Stimulated activated naive CD8-positive, alpha-beta T cell treated with anti-CD3 and anti-CD28 coated beads, Interleukin-15, amount 100 ng/mL, for 72 hours (primary cell): ENCODE data around the gene KCNIP1.

Source experiments
- ATAC-seq: fragments of 150-1000 bp; cut with Tn5 transposase; 2 replicates; pipeline ENCODE4 v1.10.0; 2021; ENCODE audit warnings: mild to moderate bottlenecking, moderate library complexity
- DNase-seq, 2 donors: peaks; one replicate each; pipeline ENCODE4 v3.0.0; 2021 to 2022
- H3K27ac Mint-ChIP-seq, 2 donors: one replicate each; pipeline ENCODE4 v1.8.0; 2022; ENCODE audit warnings: mild to moderate bottlenecking in 2 of 2, mixed read lengths in 2 of 2, moderate library complexity in 2 of 2
- H3K27me3 Mint-ChIP-seq: one replicate; pipeline ENCODE4 v1.8.0; 2022; ENCODE audit warnings: mixed read lengths
- H3K4me1 Mint-ChIP-seq: one replicate; pipeline ENCODE4 v1.8.0; 2022; ENCODE audit warnings: mild to moderate bottlenecking, mixed read lengths
- H3K4me3 Mint-ChIP-seq, 2 donors: one replicate each; pipeline ENCODE4 v1.8.0; 2022; ENCODE audit warnings: mild to moderate bottlenecking in 2 of 2, mixed read lengths in 2 of 2, moderate library complexity in 1 of 2
- H3K9me3 Mint-ChIP-seq, 2 donors: one replicate each; pipeline ENCODE4 v1.8.0; 2022; ENCODE audit warnings: mixed read lengths in 2 of 2

The KCNIP1 gene

GRCh38 chr5:170636801-170637477 lies 133.1 kb downstream of the KCNIP1 start:
- DNase-seq: no peak
- H3K27me3 Mint-ChIP-seq: peaks cover 35% of the 10 kb centered on the region
- no peak for ATAC-seq

GRCh38 chr5:170638051-170638450 lies 134.2 kb downstream of the KCNIP1 start:
- Mint-ChIP-seq H3K27me3 (peaks cover 46% of the 10 kb centered on the region), H3K9me3 (no peaks in the 10 kb centered on the region), H3K4me3 (no peak overlapping the region), H3K27ac (no peak overlapping the region), H3K4me1 (peaks cover 21% of the 10 kb centered on the region)
- no peak for DNase-seq
- ATAC-seq: no peak

More at GRCh38 chr5:170636801-170637477, 133.1 kb downstream of the KCNIP1 start:
- Mint-ChIP-seq H3K4me1 (peaks cover 27% of the 10 kb centered on the region), H3K9me3 (no peaks in the 10 kb centered on the region), H3K27ac (no peak overlapping the region), H3K4me3 (no peak overlapping the region)

GRCh38 chr5:170638454-170639220 lies 134.8 kb downstream of the KCNIP1 start:
- DNase-seq (peak; percentile 65 to 71), ATAC-seq (peak; percentile 69)
- no peaks in the 10 kb centered on the region for H3K9me3 Mint-ChIP-seq
- H3K4me1 Mint-ChIP-seq: peaks cover 15% of the 10 kb centered on the region
- no peak overlapping the region for H3K4me3 Mint-ChIP-seq
- H3K27ac Mint-ChIP-seq: no peak overlapping the region
- H3K27me3 Mint-ChIP-seq: peaks cover 47% of the 10 kb centered on the region

GRCh38 chr5:170639221-170639925 lies 135.6 kb downstream of the KCNIP1 start:
- H3K27ac Mint-ChIP-seq: no peak overlapping the region
- H3K27me3 Mint-ChIP-seq: peaks cover 47% of the 10 kb centered on the region
- H3K4me3 Mint-ChIP-seq: no peak overlapping the region
- DNase-seq: no peak
- peaks cover 8% of the 10 kb centered on the region for H3K4me1 Mint-ChIP-seq
- ATAC-seq: no peak
- H3K9me3 Mint-ChIP-seq: no peaks in the 10 kb centered on the region

GRCh38 chr5:170640731-170641588 lies 137.1 kb downstream of the KCNIP1 start:
- Mint-ChIP-seq H3K27me3 (peaks cover 60% of the 10 kb centered on the region), H3K4me1 (peaks cover 6% of the 10 kb centered on the region), H3K4me3 (no peak overlapping the region), H3K9me3 (no peaks in the 10 kb centered on the region), H3K27ac (no peak overlapping the region)
- DNase-seq (no peak), ATAC-seq (no peak)

- peaks cover 6% of the 10 kb centered on the region for H3K4me1 Mint-ChIP-seq
Measured at GRCh38 chr5:170641589-170642031, 137.8 kb downstream of the KCNIP1 start.

GRCh38 chr5:170642066-170642735 lies 138.4 kb downstream of the KCNIP1 start:
- Mint-ChIP-seq H3K4me1 (peaks cover 6% of the 10 kb centered on the region), H3K27ac (no peak overlapping the region), H3K4me3 (no peak overlapping the region), H3K27me3 (peaks cover 70% of the 10 kb centered on the region), H3K9me3 (no peaks in the 10 kb centered on the region)
- ATAC-seq: no peak
- no peak for DNase-seq

More at GRCh38 chr5:170641589-170642031, 137.8 kb downstream of the KCNIP1 start:
- Mint-ChIP-seq H3K27me3 (peaks cover 65% of the 10 kb centered on the region), H3K27ac (no peak overlapping the region), H3K4me3 (no peak overlapping the region), H3K9me3 (no peaks in the 10 kb centered on the region)
- DNase-seq: no peak
- no peak for ATAC-seq

- DNase-seq (no peak), ATAC-seq (no peak)
- H3K4me3 Mint-ChIP-seq: no peak overlapping the region
- H3K4me1 Mint-ChIP-seq: peaks cover 6% of the 10 kb centered on the region
- no peak overlapping the region for H3K27ac Mint-ChIP-seq
- H3K9me3 Mint-ChIP-seq: no peaks in the 10 kb centered on the region
- peaks cover 74% of the 10 kb centered on the region for H3K27me3 Mint-ChIP-seq
Measured at GRCh38 chr5:170642776-170643436, 139.1 kb downstream of the KCNIP1 start.

GRCh38 chr5:170643591-170643990 lies 139.8 kb downstream of the KCNIP1 start:
- Mint-ChIP-seq H3K9me3 (no peaks in the 10 kb centered on the region), H3K27me3 (peaks cover 77% of the 10 kb centered on the region), H3K4me1 (peaks cover 3% of the 10 kb centered on the region), H3K4me3 (no peak overlapping the region), H3K27ac (peak overlapping the region in 1 of 2 donors; percentile 14)
- no peak for DNase-seq
- ATAC-seq: no peak

- Mint-ChIP-seq H3K27ac (no peak overlapping the region), H3K9me3 (no peaks in the 10 kb centered on the region), H3K4me3 (no peak overlapping the region), H3K4me1 (no peaks in the 10 kb centered on the region), H3K27me3 (peaks cover 71% of the 10 kb centered on the region)
- ATAC-seq: no peak
- no peak for DNase-seq
Measured at GRCh38 chr5:170644501-170644900, 140.7 kb downstream of the KCNIP1 start.

GRCh38 chr5:170648541-170648940 lies 144.7 kb downstream of the KCNIP1 start:
- no peak overlapping the region for H3K4me3 Mint-ChIP-seq

GRCh38 chr5:170650850-170651249 lies 147.0 kb downstream of the KCNIP1 start:
- Mint-ChIP-seq H3K4me3 (no peak overlapping the region), H3K4me1 (no peaks in the 10 kb centered on the region), H3K27ac (no peak overlapping the region), H3K9me3 (no peaks in the 10 kb centered on the region), H3K27me3 (peaks cover 29% of the 10 kb centered on the region)
- ATAC-seq (no peak), DNase-seq (no peak)

More at GRCh38 chr5:170648541-170648940, 144.7 kb downstream of the KCNIP1 start:
- ATAC-seq (no peak), DNase-seq (no peak)
- Mint-ChIP-seq H3K9me3 (no peaks in the 10 kb centered on the region), H3K4me1 (no peaks in the 10 kb centered on the region), H3K27ac (no peak overlapping the region), H3K27me3 (peaks cover 44% of the 10 kb centered on the region)

GRCh38 chr5:170651604-170652277 lies 147.9 kb downstream of the KCNIP1 start:
- Mint-ChIP-seq H3K27me3 (peaks cover 23% of the 10 kb centered on the region), H3K9me3 (no peaks in the 10 kb centered on the region), H3K4me1 (no peaks in the 10 kb centered on the region), H3K27ac (no peak overlapping the region), H3K4me3 (no peak overlapping the region)
- no peak for ATAC-seq
- DNase-seq: no peak

GRCh38 chr5:170655476-170655875 lies 151.7 kb downstream of the KCNIP1 start:
- no peaks in the 10 kb centered on the region for H3K9me3 Mint-ChIP-seq
- no peak overlapping the region for H3K4me3 Mint-ChIP-seq
- DNase-seq (no peak), ATAC-seq (no peak)
- no peak overlapping the region for H3K27ac Mint-ChIP-seq
- no peaks in the 10 kb centered on the region for H3K4me1 Mint-ChIP-seq
- H3K27me3 Mint-ChIP-seq: peaks cover 7% of the 10 kb centered on the region
